Stimulated activated CD4-positive, alpha-beta T cell treated with anti-CD3 and anti-CD28 coated beads, Interleukin-12 subunit alpha, Interleukin-12 subunit beta, amount 100 ng/mL, for 48 hours (primary cell): ENCODE data around the gene DENND2A.
"Not testable (repeated sequence)": the region's sequence is repeated elsewhere in the genome, so short reads cannot be mapped to it uniquely, and the experiment has no call there.

Source experiments
- DNase-seq, 3 donors: peaks; one replicate each; pipeline ENCODE4 v3.0.0-alpha.2; 2020; ENCODE audit warnings: low read depth in 2 of 3, low spot score in 1 of 3

The DENND2A gene

GRCh38 chr7:140552240-140552679 lies 88.4 kb downstream of the DENND2A start:
- DNase-seq = no peak

GRCh38 chr7:140551355-140552239 lies 89.0 kb downstream of the DENND2A start:
- no peak for DNase-seq

DNA sequence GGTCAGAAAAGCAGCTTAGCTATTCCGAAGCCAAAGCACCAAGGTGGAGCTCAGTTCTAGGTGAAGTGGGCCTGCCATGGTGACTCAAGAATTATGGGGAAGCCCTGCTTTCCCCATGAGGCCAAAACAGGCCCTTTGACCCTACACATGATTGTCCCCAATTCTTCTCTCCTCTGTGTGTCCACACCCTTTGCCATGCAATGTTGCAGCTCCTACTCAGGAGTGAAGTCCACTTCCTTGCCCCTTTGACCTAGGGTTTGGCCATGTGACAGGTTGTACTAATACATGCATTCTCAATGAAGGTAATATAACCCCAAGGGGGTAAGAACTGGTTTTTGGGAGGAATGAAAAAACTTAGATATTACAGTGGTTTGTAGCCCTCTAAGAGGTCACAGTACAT lies 93.7 kb downstream of the DENND2A start:
- no peak for DNase-seq

GRCh38 chr7:140544388-140544826 lies 96.2 kb downstream of the DENND2A start:
- DNase-seq = no peak

DNA sequence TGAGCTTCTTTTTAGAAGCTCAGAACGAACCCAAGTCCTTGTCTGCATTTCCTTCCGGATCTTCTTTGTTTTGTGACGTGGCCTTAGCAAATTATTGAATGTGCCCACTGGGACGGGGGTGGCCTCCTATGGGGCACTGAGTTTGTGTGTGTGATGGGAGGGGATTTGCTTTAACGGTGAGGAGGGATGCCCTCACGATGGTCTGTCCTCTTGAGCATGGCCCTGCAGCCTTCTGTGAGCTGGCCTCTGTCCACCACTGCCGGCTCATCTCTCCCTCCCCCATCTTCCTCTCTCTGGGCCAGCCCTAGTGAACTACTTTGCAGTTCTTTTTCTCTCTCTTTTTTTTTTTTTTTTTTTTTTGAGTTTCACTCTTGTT lies 98.4 kb downstream of the DENND2A start:
- DNase-seq = no peak

DNA sequence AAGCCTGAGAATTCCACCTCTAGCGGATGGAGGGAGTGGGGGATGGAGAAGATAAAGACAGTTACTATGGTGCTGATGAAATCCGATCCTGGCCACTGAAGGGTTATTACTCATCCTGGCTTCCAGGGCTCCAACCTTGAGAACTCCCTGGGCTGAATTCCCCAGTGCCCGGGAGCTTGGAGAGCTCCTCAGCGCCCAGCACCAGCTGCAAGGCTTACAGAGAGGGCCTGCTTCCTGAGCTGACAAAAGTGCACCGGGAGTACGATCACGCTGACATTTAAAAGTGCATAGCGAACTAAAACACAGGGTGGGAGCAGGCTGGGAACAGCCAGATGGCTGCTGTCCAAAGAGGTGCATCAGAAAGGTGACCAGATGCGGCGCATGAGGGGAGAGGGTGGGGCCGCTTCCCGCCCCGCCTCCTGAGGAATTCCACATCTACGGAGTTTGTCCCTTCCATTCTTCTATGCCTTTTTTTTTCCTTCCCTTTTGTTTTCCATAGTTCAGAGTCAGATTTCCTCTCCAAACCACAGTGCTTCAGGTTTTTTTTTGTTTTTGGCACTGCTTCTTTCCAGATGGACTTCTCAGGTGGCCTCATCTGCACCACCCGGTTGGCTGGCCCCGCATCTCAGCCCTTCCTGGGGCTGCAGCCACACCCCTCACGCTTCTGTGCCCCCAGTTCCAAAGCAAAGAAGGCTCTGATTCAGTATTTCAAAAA lies 98.9 kb downstream of the DENND2A start:
- no peak for DNase-seq

DNA sequence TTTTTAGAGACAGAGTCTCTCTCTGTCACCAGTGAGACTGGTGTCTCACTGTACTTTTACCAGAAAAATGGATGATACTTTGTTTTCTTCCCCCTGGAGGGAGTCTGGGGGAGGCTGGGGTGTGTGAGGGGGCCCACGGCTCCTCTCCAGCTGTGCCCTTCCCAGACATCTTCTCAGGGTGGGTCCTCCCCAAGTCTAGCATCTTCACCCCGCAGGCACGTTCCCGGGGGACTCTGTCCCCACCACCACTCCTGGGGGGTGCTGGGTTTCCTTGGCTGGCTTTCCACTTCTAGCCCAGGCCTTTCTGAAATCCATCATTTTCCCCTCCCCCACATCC lies 99.5 kb downstream of the DENND2A start:
- no peak for DNase-seq

- no peak for DNase-seq
These were observed 100.4 kb downstream of the DENND2A start for GRCh38 chr7:140540136-140540777.

GRCh38 chr7:140539461-140539860 lies 101.2 kb downstream of the DENND2A start:
- no peak for DNase-seq

GRCh38 chr7:140537750-140538482 lies 102.7 kb downstream of the DENND2A start:
- no peak for DNase-seq

DNA sequence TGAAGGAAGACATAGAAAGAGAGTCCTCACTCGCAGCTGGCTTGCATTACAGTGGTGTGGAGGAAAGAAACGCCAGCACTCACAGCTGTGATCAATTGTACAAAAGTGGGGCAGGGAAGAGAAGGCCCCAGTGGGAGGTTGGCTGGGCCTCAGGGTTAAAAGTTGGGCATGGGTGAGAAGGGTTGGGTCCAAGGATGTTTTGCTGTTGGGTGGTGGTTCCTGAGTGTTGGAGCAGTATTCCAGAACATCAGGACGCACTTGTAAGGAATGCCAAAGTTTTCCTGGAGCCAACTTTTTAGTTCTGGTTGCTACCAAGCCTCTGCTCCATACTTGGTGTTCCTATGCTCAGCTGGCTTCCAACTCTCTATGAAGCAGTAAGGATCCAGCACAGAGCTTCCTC lies 105.9 kb downstream of the DENND2A start:
- no peak for DNase-seq

DNA sequence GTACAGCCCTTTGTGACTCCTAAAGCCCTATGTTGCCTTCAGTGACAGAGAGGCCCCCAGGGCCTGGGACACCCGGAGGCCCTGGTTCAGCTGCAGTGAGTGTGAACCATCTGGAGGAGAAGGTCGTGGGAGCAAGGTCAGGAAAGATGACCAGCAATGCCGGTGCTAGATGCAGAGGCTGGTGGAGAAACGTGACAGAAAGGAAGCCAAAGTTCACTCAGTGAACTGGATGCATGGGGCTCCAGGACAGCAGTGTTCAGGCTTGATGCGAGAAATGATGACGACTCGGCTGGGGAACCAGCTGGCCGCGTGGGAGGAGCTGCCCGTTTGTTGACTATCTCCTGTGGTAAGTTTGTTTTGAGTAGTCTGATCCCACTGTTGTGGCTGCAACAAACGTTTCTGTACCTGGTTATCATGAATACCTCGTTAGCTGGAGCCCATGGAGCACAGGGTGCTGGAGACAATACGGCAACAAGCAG lies 107.2 kb downstream of the DENND2A start:
- DNase-seq = no peak

DNA sequence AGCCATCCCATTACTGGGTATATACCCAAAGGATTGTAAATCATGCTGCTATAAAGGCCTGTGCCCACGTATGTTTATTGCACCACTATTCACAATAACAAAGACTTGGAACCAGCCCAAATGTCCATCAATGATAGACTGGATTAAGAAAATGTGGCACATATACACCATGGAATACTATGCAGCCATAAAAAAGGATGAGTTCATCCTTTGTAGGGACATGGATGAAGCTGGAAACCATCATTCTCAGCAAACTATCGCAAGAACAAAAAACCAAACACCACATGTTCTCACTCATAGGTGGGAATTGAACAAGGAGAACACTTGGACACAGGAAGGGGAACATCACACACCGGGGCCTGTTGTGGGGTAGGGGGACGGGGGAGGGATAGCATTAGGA lies 111.2 kb downstream of the DENND2A start:
- DNase-seq = not testable (repeated sequence)

DNA sequence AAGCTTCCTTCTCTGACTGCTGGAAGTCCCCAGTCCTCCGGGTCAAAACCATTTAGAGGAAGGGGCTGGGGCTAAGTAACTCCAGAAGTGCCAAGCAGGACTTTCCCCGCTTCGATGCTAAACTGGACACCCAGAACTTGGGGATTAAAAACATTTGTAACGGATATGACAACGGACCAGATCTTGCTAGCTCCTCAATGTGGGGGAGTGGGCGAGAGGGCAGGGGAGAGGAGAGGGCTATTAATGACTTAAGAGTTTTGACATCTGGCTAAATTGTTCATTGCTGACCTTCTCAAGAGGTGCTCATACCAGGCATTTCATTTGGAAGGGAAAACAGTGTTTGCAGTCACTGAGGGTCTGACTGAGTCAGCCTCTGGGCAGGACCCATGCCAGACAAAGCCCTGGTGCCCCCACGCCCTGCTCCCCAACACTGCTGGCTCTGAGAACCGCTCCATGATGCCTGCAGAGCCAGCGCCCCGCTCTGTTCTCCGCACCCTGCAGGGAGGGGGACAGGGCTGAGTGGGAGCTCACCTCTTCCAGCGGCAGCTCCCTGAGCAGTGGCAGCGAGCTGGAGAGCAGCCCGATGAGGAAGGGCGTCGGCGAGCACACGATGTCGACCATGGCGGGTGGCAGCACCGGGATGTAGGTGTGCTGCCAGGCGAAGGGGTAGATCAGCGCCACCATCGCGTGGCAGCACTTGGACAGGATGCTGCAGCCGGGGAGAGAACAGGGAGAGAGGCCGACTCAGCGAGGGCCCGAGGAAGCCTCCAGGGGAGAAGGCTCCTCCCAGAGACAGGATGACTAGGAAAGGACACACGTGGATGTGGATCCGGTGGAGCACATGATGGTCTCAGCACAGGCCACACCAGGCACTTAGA lies 113.6 kb downstream of the DENND2A start:
- DNase-seq = no peak

- DNase-seq = no peak
These were observed 114.4 kb downstream of the DENND2A start for GRCh38 chr7:140526214-140526613.

DNA sequence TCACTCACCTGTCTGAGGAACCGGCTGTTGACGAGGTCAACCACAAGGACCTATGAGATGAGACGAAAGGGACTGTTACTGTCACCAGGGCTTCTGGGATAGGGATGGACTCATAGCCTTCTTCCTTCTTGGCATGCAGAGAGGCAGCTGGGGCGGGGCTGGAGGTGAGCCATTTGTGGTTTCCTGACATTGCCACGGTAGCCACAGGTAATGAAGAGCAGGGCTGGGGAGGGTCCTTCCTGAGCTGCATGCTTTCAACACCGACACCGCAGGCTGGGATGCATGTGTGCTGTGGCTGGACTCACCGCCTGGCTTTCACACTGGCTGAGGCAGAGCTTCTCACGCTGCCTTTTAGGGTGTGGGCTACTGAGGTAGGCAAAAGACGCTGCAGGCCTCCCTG lies 114.9 kb downstream of the DENND2A start:
- peak in 2 of 3 donors; percentile 15 to 17 for DNase-seq

DNA sequence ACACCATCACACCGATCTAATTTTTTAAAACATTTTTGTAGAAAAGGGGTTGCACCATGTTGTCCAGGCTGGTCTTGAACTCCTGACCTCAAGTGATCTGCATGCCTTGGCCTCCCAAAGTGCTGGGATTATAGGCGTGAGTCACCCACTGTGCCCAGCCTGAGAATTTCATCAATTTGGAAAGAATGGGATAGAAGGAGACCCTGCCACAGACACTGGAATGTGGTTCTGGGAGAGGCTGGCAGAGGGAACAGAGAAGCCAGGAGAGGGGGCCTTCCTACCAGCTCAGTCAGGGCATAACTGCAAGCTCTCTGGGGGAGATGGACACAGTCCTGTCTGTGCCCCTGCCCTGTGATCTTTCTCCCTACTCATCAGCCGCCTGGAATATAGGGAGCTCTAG lies 119.2 kb downstream of the DENND2A start:
- no peak for DNase-seq

GRCh38 chr7:140519007-140519399 lies 121.6 kb downstream of the DENND2A start:
- no peak for DNase-seq

GRCh38 chr7:140518370-140519006 lies 122.1 kb downstream of the DENND2A start:
- no peak for DNase-seq
